Osteoblast (primary cell): ENCODE measurements around the gene G6PC3. TPM values are rescaled to one million over a fixed set of nuclear protein-coding genes. Genes with fewer than 3 reads are reported as not detected.

ENCODE experiments used
- DNase-seq: peaks from one replicate; pipeline ENCODE4 v3.0.0; 2011; ENCODE audit warnings: low spot score, mixed read lengths; ENCODE audit not compliant: insufficient read length; ENCODE audit errors: missing footprints
- H2AFZ ChIP-seq: 2 replicates; pipeline ENCODE4 v1.6.0; 2011; ENCODE audit warnings: mild to moderate bottlenecking, low read length
- H3K27ac ChIP-seq: 2 replicates; pipeline ENCODE4 v1.5.1; 2011; ENCODE audit warnings: mild to moderate bottlenecking, low read depth, low read length, moderate library complexity
- H3K27me3 ChIP-seq: 2 replicates; pipeline ENCODE4 v1.6.0; 2012; ENCODE audit warnings: mild to moderate bottlenecking, control low read depth, inconsistent platforms, low read length, moderate library complexity; ENCODE audit not compliant: insufficient read depth
- H3K36me3 ChIP-seq: 2 replicates; pipeline ENCODE4 v1.5.1; 2011; ENCODE audit warnings: mild to moderate bottlenecking, low read length, control low read depth, moderate library complexity; ENCODE audit not compliant: insufficient read depth
- H3K4me1 ChIP-seq: 2 replicates; pipeline ENCODE4 v1.5.1; 2011; ENCODE audit warnings: mild to moderate bottlenecking, low read length, control low read depth, moderate library complexity; ENCODE audit not compliant: insufficient read depth
- H3K4me2 ChIP-seq: 2 replicates; pipeline ENCODE4 v1.6.0; 2011; ENCODE audit warnings: mild to moderate bottlenecking, low read length; ENCODE audit not compliant: insufficient read depth
- H3K4me3 ChIP-seq: fragments of 200-600 bp; sonication (generic); 3 replicates; pipeline ENCODE4 v1.5.1; 2012; ENCODE audit warnings: mild to moderate bottlenecking, low read length, inconsistent platforms; ENCODE audit not compliant: insufficient read depth
- H3K79me2 ChIP-seq: 2 replicates; pipeline ENCODE4 v1.6.0; 2012; ENCODE audit warnings: mild to moderate bottlenecking, low read length, control low read depth, inconsistent platforms; ENCODE audit not compliant: insufficient read depth
- H3K9me3 ChIP-seq: 2 replicates; pipeline ENCODE4 v1.5.1; 2011; ENCODE audit warnings: low read depth, low read length, control low read depth
- H4K20me1 ChIP-seq: 2 replicates; pipeline ENCODE4 v1.6.0; 2012; ENCODE audit warnings: mild to moderate bottlenecking, low read length, control low read depth; ENCODE audit not compliant: insufficient read depth
- CTCF ChIP-seq: IDR thresholded peaks from 2 replicates; pipeline ENCODE4 v1.5.1; 2011; ENCODE audit warnings: mild to moderate bottlenecking, low read depth, low read length, moderate library complexity; ENCODE audit errors: extremely low read depth
- small RNA-seq: library from RNA; depleted of rRNA; stranded (forward); fragments of <200 nt; gene quantifications from one replicate; pipeline ENCODE3, GENCODE V24; 2012
- total RNA-seq: library from RNA; depleted of rRNA; stranded (reverse); fragments of >200 nt; gene quantifications from 2 replicates; pipeline ENCODE4 v1.2.3, GENCODE V29; 2012

G6PC3 gene
- total RNA-seq, 1 donor: 23.5 TPM

DNA sequence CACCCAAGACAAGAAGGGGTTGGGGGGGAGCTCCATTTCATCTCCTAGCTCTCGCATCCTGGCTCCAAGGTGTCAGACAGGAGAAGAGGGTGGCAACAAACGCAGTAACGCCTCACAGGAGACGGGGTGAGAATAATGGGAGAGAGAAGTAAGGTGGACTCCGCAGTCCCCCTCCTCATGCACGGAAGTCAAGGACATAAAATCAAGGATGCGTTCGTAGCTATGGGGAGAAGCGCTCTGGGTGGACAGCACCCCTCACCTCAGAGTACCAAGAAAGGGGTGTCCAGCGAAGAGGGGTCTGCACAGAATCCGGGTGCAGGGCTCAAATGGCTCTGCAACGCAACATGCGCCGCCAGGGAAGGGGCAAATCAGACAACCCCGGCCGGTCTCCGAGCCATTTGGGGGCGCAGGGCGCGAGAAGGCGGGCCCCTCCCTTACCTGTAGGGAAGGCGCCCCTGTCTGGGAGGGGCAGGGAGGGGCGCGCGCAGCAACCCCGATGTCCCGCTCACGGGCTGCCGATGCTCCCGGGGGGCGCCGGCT, 52.4 kb downstream of the G6PC3 start:
- peaks cover 30% of the 10 kb centered on the region for H4K20me1 ChIP-seq
- no peak for TF ChIP-seq CTCF
- no peaks in the 10 kb centered on the region for H3K9me3 ChIP-seq
- no peaks in the 10 kb centered on the region for H3K27me3 ChIP-seq
- peak overlapping the region; percentile 70 for H2AFZ ChIP-seq
- H3K4me1 ChIP-seq: peaks cover 15% of the 10 kb centered on the region
- peak overlapping the region; percentile 88 for H3K4me2 ChIP-seq
- H3K79me2 ChIP-seq: peaks cover 42% of the 10 kb centered on the region
- peak overlapping the region; percentile 80 for H3K4me3 ChIP-seq
- no peaks in the 10 kb centered on the region for H3K36me3 ChIP-seq
- peak; percentile 80 for DNase-seq
- H3K27ac ChIP-seq: peak overlapping the region; percentile 51

GRCh38 chr17:44123356-44124117, 53.0 kb downstream of the G6PC3 start, which contains the start of gene HDAC5:
TSS of gene HDAC5 (minus strand) at chr17:44123641. CDS start at chr17:44117515, 6,126 bp downstream.
- DNase-seq: peak; percentile 99
- no peaks in the 10 kb centered on the region for H3K36me3 ChIP-seq
- peak within 1 kb of the TSS; percentile 90 for H3K4me2 ChIP-seq
- H3K4me1 ChIP-seq: peaks cover 15% of the 10 kb centered on the region
- H3K79me2 ChIP-seq: peaks cover 35% of the 10 kb centered on the region
- peak within 1 kb of the TSS; percentile 80 for H3K4me3 ChIP-seq
- H4K20me1 ChIP-seq: peaks cover 25% of the 10 kb centered on the region
- H3K27me3 ChIP-seq: no peaks in the 10 kb centered on the region
- peak within 1 kb of the TSS; percentile 91 for H2AFZ ChIP-seq
- no peaks in the 10 kb centered on the region for H3K9me3 ChIP-seq
- TF ChIP-seq CTCF: peak; percentile 40
- H3K27ac ChIP-seq: peak within 1 kb of the TSS; percentile 94

DNA sequence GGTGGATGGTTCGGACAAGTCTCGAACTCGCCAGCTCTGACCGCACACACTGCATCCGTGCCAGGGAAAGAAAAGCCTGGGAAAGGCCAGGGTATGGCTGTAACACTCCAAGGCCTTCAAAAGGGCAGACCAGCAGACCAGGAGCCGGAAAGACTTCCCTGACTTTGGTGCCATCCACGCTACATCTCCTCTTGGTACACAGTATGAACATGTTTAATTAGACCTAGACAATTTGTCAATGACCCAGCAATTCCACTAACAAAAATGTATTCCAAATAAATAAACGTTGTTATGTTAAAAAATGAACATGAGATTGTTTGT, 53.5 kb downstream of the G6PC3 start:
- Histone ChIP-seq H3K4me3 (peak overlapping the region; percentile 80), H3K9me3 (no peaks in the 10 kb centered on the region), H3K4me2 (peak overlapping the region; percentile 90), H3K27me3 (no peaks in the 10 kb centered on the region), H2AFZ (peak overlapping the region; percentile 91), H3K79me2 (peaks cover 31% of the 10 kb centered on the region), H3K27ac (peak overlapping the region; percentile 94), H3K4me1 (peaks cover 15% of the 10 kb centered on the region), H3K36me3 (no peaks in the 10 kb centered on the region), H4K20me1 (peaks cover 19% of the 10 kb centered on the region)
- TF ChIP-seq CTCF: no peak
- no peak for DNase-seq

Small RNA genes within 50 kb of the gene (small RNA-seq; reads per million reads assigned to genes)
- not detected for gene RF00012

Other genes starting within 250 kb of the G6PC3 start
- 6.2 and 7.1 TPM in 2 replicates for gene MPP3, start 237.6 kb upstream of the G6PC3 start, total RNA-seq
- not detected in 2 replicates for gene CD300LG, start 223.6 kb upstream of the G6PC3 start, total RNA-seq
- 0.59 and 0.72 TPM in 2 replicates for gene MPP2, start 163.2 kb upstream of the G6PC3 start, total RNA-seq
- gene PPY, start 128.3 kb upstream of the G6PC3 start, total RNA-seq: not detected in 2 replicates
- gene PYY, start 116.8 kb upstream of the G6PC3 start, total RNA-seq: not detected in 2 replicates
- 0.36 and 0.59 TPM in 2 replicates for gene NAGS, start 66.1 kb upstream of the G6PC3 start, total RNA-seq
- gene TMEM101, start 55.8 kb upstream of the G6PC3 start, total RNA-seq: 41.3 and 47.8 TPM in 2 replicates
- gene LSM12, start 4.1 kb upstream of the G6PC3 start, total RNA-seq: 59.0 and 65.4 TPM in 2 replicates
- 69.2 and 85.4 TPM in 2 replicates for gene HDAC5, start 52.9 kb downstream of the G6PC3 start, total RNA-seq
- gene HROB, start 71.2 kb downstream of the G6PC3 start, total RNA-seq: 1.8 TPM in 2 replicates
- gene ASB16, start 100.0 kb downstream of the G6PC3 start, total RNA-seq: not detected in 2 replicates
- 27.1 and 27.9 TPM in 2 replicates for gene TMUB2, start 116.2 kb downstream of the G6PC3 start, total RNA-seq
- gene ATXN7L3, start 129.1 kb downstream of the G6PC3 start, total RNA-seq: 34.5 and 38.4 TPM in 2 replicates
- gene UBTF, start 148.9 kb downstream of the G6PC3 start, total RNA-seq: 49.6 and 51.3 TPM in 2 replicates
- gene SLC4A1, start 197.4 kb downstream of the G6PC3 start, total RNA-seq: under 0.01 TPM in 1 of 2 replicates, not detected in the other
- under 0.01 TPM in 1 of 2 replicates, not detected in the other for gene RUNDC3A, start 237.9 kb downstream of the G6PC3 start, total RNA-seq